ENCODE results near the gene NALCN.

DNA sequence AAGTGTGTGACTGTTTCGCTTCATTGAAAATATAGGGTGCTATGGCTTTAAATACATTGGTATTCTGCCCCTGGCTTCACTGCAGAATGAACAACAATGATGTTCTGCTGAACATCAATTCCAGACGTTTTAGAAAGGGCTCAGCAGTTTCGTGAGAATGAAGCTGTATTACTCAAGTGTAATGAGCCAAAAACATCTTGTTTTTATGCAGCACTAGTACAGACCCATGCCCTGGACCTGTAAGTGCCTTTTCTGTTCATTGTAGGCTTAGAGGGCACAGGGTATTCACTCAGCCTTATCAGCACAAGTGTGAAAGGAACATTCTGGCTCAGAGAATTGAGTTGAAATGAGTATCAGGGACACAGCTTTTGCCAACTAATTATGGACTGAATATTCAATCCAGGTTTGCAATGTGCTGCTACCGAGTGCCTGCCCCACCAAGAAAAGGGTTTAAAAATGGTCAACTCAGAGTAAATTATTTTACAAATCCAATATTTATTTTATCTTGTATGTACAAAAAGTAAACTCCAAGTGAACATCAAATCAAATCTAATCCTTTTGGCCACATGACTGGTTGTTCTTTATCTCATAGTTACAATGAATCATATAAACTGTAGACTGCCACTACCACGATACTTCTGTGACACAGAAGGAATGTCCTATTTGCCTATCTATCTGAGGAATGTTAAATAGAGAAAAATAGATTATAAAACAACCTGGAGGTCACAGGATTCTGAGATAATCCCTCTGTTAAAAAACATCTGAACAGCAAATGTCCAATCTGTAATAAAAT, 362.8 kb downstream of the NALCN start:
- TF ChIP-seq TARDBP (IDR thresholded peaks at IDR 0.05), result no peak
- TF ChIP-seq L3MBTL2 (conservative IDR thresholded peaks at IDR 0.05), result no peak
- no peak for TF ChIP-seq FOXK2 (IDR thresholded peaks at IDR 0.05)
- no peak for TF ChIP-seq HDGF (IDR thresholded peaks at IDR 0.05; ENCODE audit: borderline replicate concordance)
- TF ChIP-seq NFRKB (IDR thresholded peaks at IDR 0.05), result no peak
- TF ChIP-seq ELF4 (IDR thresholded peaks at IDR 0.05), result no peak
- TF ChIP-seq BHLHE40 (IDR thresholded peaks at IDR 0.05; ENCODE audit: borderline replicate concordance), result no peak
- TF ChIP-seq SP1 (IDR thresholded peaks at IDR 0.05), result no peak
- TF ChIP-seq FOXM1 (IDR thresholded peaks at IDR 0.05; ENCODE audit: borderline replicate concordance), result no peak
- no peak for TF ChIP-seq SUZ12 (IDR thresholded peaks at IDR 0.05)
- TF ChIP-seq CTBP1 (IDR thresholded peaks at IDR 0.05; ENCODE audit: borderline replicate concordance), result no peak
- TF ChIP-seq FOXA1 (IDR thresholded peaks at IDR 0.05), result no peak
- TF ChIP-seq ARNT (IDR thresholded peaks at IDR 0.05), result no peak
- TF ChIP-seq LEF1 (IDR thresholded peaks at IDR 0.05; ENCODE audit: borderline replicate concordance), result no peak

Data from HEK293T (cell line).